Left colon (tissue), 2 donors: ENCODE measurements around the gene ANXA7. TPM values are rescaled to one million over a fixed set of nuclear protein-coding genes. Genes with fewer than 3 reads are reported as not detected.
"Not testable (repeated sequence)": the region's sequence is repeated elsewhere in the genome, so short reads cannot be mapped to it uniquely, and the experiment has no call there.

Source experiments
- ATAC-seq: fragments of 200-7000 bp; cut with Tn5 transposase; one replicate; pipeline ENCODE4 v1.9.1; 2020; ENCODE audit warnings: mild to moderate bottlenecking, moderate library complexity
- DNase-seq, 2 donors: peaks; one replicate each; pipeline ENCODE4 v3.0.0-alpha.2; 2020
- intact Hi-C, 2 donors: fragments of 100-400 bp; cut with DNase I in 1 of 2; cut with micrococcal nuclease in 1 of 2; formaldehyde crosslinking; loops; one replicate each; pipeline versions ENCODE4 v1.11.2 to v1.14.0; 2022; cut with DNase I, micrococcal nuclease
- total RNA-seq, 2 donors: library from RNA; stranded (reverse); fragmentation: NEBNext Ultra II Directional; extraction: Animal tissue kit (Norgen Biotek cat#: 25700); gene quantifications; one replicate each; pipeline ENCODE4 v1.2.1, GENCODE V29; 2021
- donor health status: DM: no; HTN: no; CAD: no.
- donor health status: DM: yes; HTN: yes; CAD: no.

Gene ANXA7
- total RNA-seq, 2 donors from 2014 or later = 97.5 to 114 TPM

- ATAC-seq (peak; percentile 62), DNase-seq (peak; percentile 49 to 66)
- intact Hi-C loops = no loop called here
These were observed 740 bp downstream of the ANXA7 start for GRCh38 chr10:73413108-73413527.

- DNase-seq = no peak
- intact Hi-C loops = no loop called here
- no peak for ATAC-seq
These were observed 3.0 kb downstream of the ANXA7 start for GRCh38 chr10:73410897-73411296.

DNA sequence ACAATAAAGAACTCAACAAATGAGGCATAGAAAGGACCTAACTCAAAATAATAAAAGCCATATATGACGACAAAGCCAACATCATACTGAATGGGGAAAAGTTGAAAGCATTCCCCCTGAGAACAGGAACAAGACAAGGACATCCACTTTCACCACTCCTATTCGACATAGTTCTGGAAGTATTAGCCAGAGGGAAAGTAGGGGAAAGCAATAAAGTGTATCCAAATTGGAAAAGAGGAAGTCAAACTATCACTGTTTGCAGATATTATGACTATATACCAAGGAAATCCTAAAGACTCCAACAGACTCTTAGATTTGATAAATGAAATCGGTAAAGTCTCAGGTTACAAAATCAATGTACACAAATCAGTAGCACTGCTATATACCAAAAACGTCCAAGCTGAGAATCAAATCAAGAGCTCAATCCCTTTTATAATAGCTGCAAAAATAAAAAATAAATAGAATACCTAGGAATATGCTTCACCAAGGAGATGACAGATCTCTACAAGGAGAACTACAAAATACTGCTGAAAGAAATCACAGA, 4.8 kb downstream of the ANXA7 start:
- intact Hi-C loops = no loop called here
- ATAC-seq = no peak
- DNase-seq = no peak

GRCh38 chr10:73408061-73408460, 5.8 kb downstream of the ANXA7 start:
- ATAC-seq (no peak), DNase-seq (no peak)
- intact Hi-C loops = no loop called here

- intact Hi-C loops = no loop called here
- ATAC-seq = no peak
These were observed 6.4 kb downstream of the ANXA7 start for GRCh38 chr10:73407495-73407894.

GRCh38 chr10:73406846-73407245, 7.0 kb downstream of the ANXA7 start:
- no peak for ATAC-seq
- DNase-seq = no peak
- intact Hi-C loops = no loop called here

More at GRCh38 chr10:73407495-73407894, 6.4 kb downstream of the ANXA7 start:
- no peak for DNase-seq

DNA sequence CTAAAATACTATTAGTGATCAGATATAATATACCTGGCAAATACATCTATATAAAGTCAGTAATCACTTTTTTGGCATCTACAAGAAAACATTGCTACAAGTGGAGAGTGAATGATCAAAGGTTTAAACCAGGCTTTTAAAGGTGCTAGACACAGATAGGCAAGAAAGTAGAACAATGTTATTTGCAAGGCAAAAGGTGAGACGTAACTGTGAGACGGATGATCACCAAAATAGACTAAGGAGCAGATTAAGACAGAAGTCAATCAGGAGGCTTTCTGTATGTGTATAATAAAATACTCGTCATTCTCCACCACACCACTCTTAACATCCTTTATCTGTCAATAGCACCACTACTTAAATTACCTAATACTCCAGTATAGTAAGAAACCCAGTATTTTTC, 8.3 kb downstream of the ANXA7 start:
- ATAC-seq (no peak), DNase-seq (no peak)
- intact Hi-C loops = no loop called here

- no peak for DNase-seq
- ATAC-seq = no peak
- intact Hi-C loops = no loop called here
These were observed 9.2 kb downstream of the ANXA7 start for GRCh38 chr10:73404690-73405089.

GRCh38 chr10:73401636-73402035, 12.2 kb downstream of the ANXA7 start:
- no peak for ATAC-seq
- intact Hi-C loops = no loop called here
- no peak for DNase-seq

GRCh38 chr10:73399063-73399462, 14.8 kb downstream of the ANXA7 start:
- DNase-seq (no peak), ATAC-seq (no peak)
- intact Hi-C loops = no loop called here

DNA sequence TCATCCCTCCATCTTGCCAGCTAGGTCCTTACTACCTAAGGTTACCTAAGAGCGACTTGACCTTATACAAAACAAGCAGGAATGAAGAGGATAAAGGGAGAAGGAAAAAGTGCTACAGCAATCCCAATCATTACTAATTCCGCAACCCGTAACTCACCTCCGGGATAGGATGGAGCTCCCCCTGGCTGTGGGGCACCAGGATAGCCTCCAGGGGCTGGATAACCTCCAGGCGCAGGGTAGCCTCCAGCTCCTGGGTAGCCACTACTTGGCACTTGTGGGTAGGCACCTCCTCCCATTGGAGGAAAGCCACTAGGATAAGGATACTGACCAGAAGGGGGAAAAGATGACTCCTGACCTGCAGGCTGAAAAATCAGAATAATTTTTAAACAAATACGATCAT, 15.8 kb downstream of the ANXA7 start:
- peak; percentile 21 for ATAC-seq
- no peak for DNase-seq
- intact Hi-C loops = no loop called here

DNA sequence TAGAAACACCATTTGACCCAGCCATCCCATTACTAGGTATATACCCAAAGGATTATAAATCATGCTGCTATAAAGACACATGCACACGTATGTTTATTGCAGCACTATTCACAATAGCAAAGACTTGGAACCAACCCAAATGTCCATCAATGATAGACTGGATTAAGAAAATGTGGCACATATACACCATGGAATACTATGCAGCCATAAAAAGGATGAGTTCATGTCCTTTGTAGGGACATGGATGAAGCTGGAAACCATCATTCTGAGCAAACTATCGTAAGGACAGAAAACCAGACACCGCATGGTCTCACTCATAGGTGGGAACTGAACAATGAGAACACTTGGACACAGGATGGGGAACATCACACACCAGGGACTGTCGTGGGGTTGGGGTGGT, 19.5 kb downstream of the ANXA7 start:
- ATAC-seq, intact Hi-C loops, DNase-seq: not testable (repeated sequence)

- intact Hi-C loops = no loop called here
- ATAC-seq (no peak), DNase-seq (no peak)
These were observed 25.6 kb downstream of the ANXA7 start for GRCh38 chr10:73388228-73388627.

DNA sequence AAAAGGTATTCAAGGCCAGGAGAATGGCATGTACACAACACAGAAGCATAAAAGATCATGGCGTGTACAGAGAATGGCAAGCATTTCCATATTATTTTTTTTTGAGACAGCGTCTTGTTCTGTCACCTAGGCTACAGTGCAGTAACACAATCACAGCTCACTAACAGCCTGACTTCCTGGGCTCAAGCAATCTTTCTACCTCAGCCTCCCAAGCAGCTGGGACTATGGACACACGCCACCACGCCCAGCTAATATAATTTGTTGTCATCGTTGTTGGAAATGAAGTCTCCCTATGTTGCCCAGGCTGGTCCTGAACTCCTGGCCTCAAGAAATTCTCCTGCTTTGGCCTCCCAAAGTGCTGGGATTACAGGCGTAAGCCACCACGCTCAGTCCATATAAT, 27.3 kb downstream of the ANXA7 start:
- ATAC-seq = peak; percentile 73
- DNase-seq = no peak
- intact Hi-C loops = no loop called here

GRCh38 chr10:73379064-73379748, 34.7 kb downstream of the ANXA7 start:
- intact Hi-C loops = no loop called here
- ATAC-seq = no peak
- no peak for DNase-seq

DNA sequence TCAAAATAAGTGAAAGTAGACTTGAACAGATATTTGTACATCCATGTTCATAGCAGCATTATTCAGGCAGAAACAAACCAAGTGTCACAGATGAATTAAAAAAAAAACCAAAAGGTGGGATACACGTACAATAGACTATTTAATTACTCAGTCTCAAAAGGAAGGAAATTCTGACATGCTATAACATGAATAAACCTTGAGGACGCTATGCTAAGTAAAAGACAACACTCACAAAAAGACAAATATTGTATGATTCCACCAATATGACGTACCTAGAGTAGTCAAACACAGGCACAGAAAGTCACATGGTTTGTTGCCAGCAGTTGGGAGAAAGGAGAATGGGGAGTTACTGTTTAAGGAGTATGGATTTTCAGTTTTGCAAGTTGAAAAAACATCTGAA, 37.2 kb downstream of the ANXA7 start:
- no peak for ATAC-seq
- DNase-seq = no peak
- intact Hi-C loops = no loop called here

DNA sequence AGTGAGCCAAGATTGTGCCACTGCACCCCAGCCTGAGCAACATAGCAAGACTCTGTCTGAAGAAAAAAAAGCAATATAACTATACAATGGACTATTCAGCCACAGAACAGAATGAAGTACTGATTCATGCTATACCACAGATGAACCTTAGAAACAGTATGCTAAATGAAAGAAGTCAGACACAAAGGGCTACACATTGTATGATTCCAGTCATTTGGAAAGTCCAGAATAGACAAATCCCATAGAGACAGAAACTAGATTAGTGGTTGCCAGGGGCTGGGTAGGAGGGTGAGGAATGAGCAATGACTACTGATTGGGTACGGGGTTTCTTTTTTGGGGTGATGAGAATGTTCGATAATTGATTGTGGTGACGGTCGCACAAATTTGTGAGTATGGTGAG, 45.6 kb downstream of the ANXA7 start:
- no peak for ATAC-seq
- no peak for DNase-seq
- intact Hi-C loops = no loop called here

DNA sequence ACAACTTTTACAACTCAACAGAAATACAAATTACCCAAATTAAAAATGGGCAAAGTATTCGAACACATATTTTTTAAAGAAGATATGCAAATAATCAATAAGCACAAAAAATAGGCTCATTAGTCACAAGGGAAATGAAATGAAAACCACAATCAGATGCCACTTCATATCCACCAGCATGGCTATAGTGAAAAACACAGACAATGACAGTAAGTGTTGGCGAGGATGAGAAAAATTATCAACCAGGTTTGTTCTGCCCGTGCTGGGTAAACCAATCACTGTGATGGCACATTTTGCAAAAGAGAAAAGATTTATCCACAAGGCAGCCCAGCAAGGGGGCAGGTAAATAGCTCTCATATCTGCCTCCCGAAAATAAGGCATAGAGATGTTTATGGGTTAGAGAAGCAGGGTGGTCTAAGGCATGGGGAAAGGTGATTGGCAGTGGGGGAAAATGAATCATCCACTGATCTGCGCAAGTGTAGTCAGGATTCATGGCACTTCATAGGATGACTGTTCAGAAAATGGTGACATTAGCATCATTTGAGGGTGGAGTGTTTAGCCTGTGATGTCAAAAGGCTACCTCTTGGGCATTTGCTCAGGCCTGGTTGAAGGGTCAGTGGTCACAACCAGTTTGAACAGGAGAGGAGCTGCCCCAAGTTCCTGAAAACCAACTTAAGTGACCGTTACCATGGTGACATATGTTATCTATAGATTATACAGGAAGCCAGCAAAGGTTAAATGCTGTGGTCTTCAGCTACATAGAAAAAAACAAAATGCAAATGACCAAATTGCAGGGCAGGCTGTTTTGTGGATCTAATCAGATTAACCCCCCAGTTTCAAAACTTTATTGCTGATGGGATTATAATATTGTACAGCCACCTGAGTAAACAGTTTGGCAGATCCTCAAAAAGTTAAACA, 47.2 kb downstream of the ANXA7 start:
- ATAC-seq (no peak), DNase-seq (no peak)
- intact Hi-C loops = no loop called here

- DNase-seq (no peak), ATAC-seq (no peak)
- intact Hi-C loops = no loop called here
These were observed 48.9 kb downstream of the ANXA7 start for GRCh38 chr10:73364964-73365363.

- ATAC-seq = no peak
- intact Hi-C loops = no loop called here
These were observed 54.4 kb downstream of the ANXA7 start for GRCh38 chr10:73359492-73359891.

More at GRCh38 chr10:73359492-73359891, 54.4 kb downstream of the ANXA7 start:
- DNase-seq = no peak
